Measurements from ENCODE around the gene YBX1. TPM values are rescaled to one million over a fixed set of nuclear protein-coding genes. Genes with fewer than 3 reads are reported as not detected.

YBX1 gene
- total and polyA plus RNA-seq, 2 donors (not counting 1 experiment from before 2014, with no cell fraction given) = 164 to 345 TPM

- H3K36me3 ChIP-seq (replicated peaks in 1 of 2; ENCODE audit: control extremely low read depth in 1 of 2, control insufficient read depth in 1 of 2, extremely low read depth in 1 of 2, insufficient read depth in 2 of 2, low read length in 1 of 2) = peaks cover 9 to 55% of the 10 kb centered on the region in 2 experiments
- TF ChIP-seq CTCF (IDR thresholded peaks at IDR 0.05) = peak; percentile 1
- TF ChIP-seq EZH2 (IDR thresholded peaks at IDR 0.05; ENCODE audit: borderline replicate concordance, insufficient read depth, low read depth, low read length, poor library complexity, severe bottlenecking) = no peak
- ChIA-PET CTCF (interaction anchor here (0.7 to 1.5 kb wide), 4 partner anchors 9 to 113 kb away, joined by 3 to 4 read pairs (median 3); partner anchors contain the start of genes C1orf50 and YBX1), POLR2A (no interaction called here)
- no peaks in the 10 kb centered on the region for H3K27me3 ChIP-seq (replicated peaks in 1 of 4; ENCODE audit: control extremely low read depth in 1 of 4, control insufficient read depth in 3 of 4, insufficient read depth in 4 of 4, low read length in 3 of 4)
- Mint-ChIP-seq H3K4me3 (peak overlapping the region; percentile 4), H3K4me1 (peaks cover 72% of the 10 kb centered on the region), H3K27ac (peak overlapping the region; percentile 28), H3K9me3 (ENCODE audit: insufficient read depth) (no peaks in the 10 kb centered on the region), H3K27me3 (no peaks in the 10 kb centered on the region)
- peaks cover 100% of the 10 kb centered on the region for H3K79me2 ChIP-seq (ENCODE audit: control insufficient read depth, insufficient read depth, low read length)
- H3K27ac ChIP-seq (ENCODE audit: low read length in 2 of 2) = no peak overlapping the region
- H4K20me1 ChIP-seq (ENCODE audit: control insufficient read depth, insufficient read depth, low read length, poor library complexity, severe bottlenecking) = peaks cover 99% of the 10 kb centered on the region
- H3K4me3 ChIP-seq (ENCODE audit: control extremely low read depth in 1 of 5, extremely low read depth in 1 of 5, insufficient read depth in 1 of 5, low read depth in 2 of 5, low read length in 4 of 5) = no peak overlapping the region
- H3K9ac ChIP-seq (ENCODE audit: low read length) = no peak overlapping the region
- peak overlapping the region; percentile 11 for H3K4me2 ChIP-seq (replicated peaks; ENCODE audit: low read depth, low read length, poor library complexity, severe bottlenecking)
- H2AFZ ChIP-seq (ENCODE audit: insufficient read depth, low read depth, low read length, poor library complexity, severe bottlenecking) = no peak overlapping the region
- no peak for DNase-seq
- WGBS (ENCODE audit: insufficient coverage) = no CpG with 5 or more reads among the region's 4 CpGs
- H3K4me1 ChIP-seq (ENCODE audit: control insufficient read depth in 2 of 2, insufficient read depth in 2 of 2, low read length in 2 of 2) = peaks cover 54% of the 10 kb centered on the region in 2 donors
- no peak for ATAC-seq (ENCODE audit: low read depth)
- no peaks in the 10 kb centered on the region for H3K9me3 ChIP-seq (ENCODE audit: control extremely low read depth in 1 of 3, control insufficient read depth in 2 of 3, insufficient read depth in 1 of 3, low read length in 2 of 3)
- intact Hi-C loops (cut with micrococcal nuclease) = loop anchor here (2.0 kb wide), 1 partner anchor 112 kb away; no protein-coding TSS in a partner anchor
Measured at GRCh38 chr1:42691157-42691498, 8.9 kb downstream of the YBX1 start.

DNA sequence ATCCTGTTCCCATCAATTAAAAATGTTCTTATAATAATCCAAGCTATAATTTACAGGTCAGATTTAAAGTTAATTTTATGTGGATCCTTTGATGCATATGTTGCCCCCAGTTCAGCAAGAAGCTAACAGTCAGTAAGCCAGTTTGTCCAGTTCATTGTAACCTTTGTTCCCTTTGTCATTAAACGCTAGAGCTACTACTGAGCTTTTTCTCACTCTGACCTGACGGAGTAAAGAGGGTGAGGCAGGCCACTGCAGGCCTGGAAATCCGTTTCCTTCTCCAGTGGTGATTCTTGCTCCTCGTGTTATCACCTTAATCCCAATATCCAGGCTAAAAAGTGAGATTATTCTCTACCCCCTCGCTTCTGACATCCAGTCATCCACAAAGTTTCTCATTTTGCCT, 10.2 kb downstream of the YBX1 start:
- H3K36me3 ChIP-seq (replicated peaks in 1 of 2; ENCODE audit: control extremely low read depth in 1 of 2, control insufficient read depth in 1 of 2, extremely low read depth in 1 of 2, insufficient read depth in 2 of 2, low read length in 1 of 2) = peaks cover 9 to 58% of the 10 kb centered on the region in 2 experiments
- H3K4me1 ChIP-seq (ENCODE audit: control insufficient read depth in 2 of 2, insufficient read depth in 2 of 2, low read length in 2 of 2) = peaks cover 41 to 46% of the 10 kb centered on the region in 2 donors
- H2AFZ ChIP-seq (ENCODE audit: insufficient read depth, low read depth, low read length, poor library complexity, severe bottlenecking) = no peak overlapping the region
- no peak overlapping the region for H3K4me3 ChIP-seq (ENCODE audit: control extremely low read depth in 1 of 5, extremely low read depth in 1 of 5, insufficient read depth in 1 of 5, low read depth in 2 of 5, low read length in 4 of 5)
- TF ChIP-seq CTCF (IDR thresholded peaks at IDR 0.05) (no peak), EZH2 (IDR thresholded peaks at IDR 0.05; ENCODE audit: borderline replicate concordance, insufficient read depth, low read depth, low read length, poor library complexity, severe bottlenecking) (no peak)
- WGBS (ENCODE audit: insufficient coverage) = 81% methylated on average over 4 of the region's 5 CpGs
- ChIA-PET CTCF (interaction anchor here (0.6 to 1.4 kb wide), 2 partner anchors 10 to 17 kb away, joined by 3 to 4 read pairs; partner anchors contain the start of gene YBX1), POLR2A (no interaction called here)
- ATAC-seq (ENCODE audit: low read depth) = no peak
- Mint-ChIP-seq H3K27ac (no peak overlapping the region), H3K4me1 (peaks cover 60% of the 10 kb centered on the region), H3K9me3 (ENCODE audit: insufficient read depth) (no peaks in the 10 kb centered on the region), H3K4me3 (no peak overlapping the region), H3K27me3 (no peaks in the 10 kb centered on the region)
- no peak overlapping the region for H3K4me2 ChIP-seq (replicated peaks; ENCODE audit: low read depth, low read length, poor library complexity, severe bottlenecking)
- H3K79me2 ChIP-seq (ENCODE audit: control insufficient read depth, insufficient read depth, low read length) = peaks cover 93% of the 10 kb centered on the region
- peaks cover 97% of the 10 kb centered on the region for H4K20me1 ChIP-seq (ENCODE audit: control insufficient read depth, insufficient read depth, low read length, poor library complexity, severe bottlenecking)
- no peaks in the 10 kb centered on the region for H3K9me3 ChIP-seq (ENCODE audit: control extremely low read depth in 1 of 3, control insufficient read depth in 2 of 3, insufficient read depth in 1 of 3, low read length in 2 of 3)
- no peak overlapping the region for H3K27ac ChIP-seq (ENCODE audit: low read length in 2 of 2)
- intact Hi-C loops (cut with micrococcal nuclease) = no loop called here
- no peak for DNase-seq
- H3K27me3 ChIP-seq (replicated peaks in 1 of 4; ENCODE audit: control extremely low read depth in 1 of 4, control insufficient read depth in 3 of 4, insufficient read depth in 4 of 4, low read length in 3 of 4) = no peaks in the 10 kb centered on the region
- H3K9ac ChIP-seq (ENCODE audit: low read length) = no peak overlapping the region

All from B cell (primary cell).